Duodenal mucosa (tissue), 2 donors: Measurements from ENCODE around the gene FAM72C.
A peak's percentile ranks its signal among the peaks of the same experiment; 100 is the strongest.
"Not testable (repeated sequence)": the region's sequence is repeated elsewhere in the genome, so short reads cannot be mapped to it uniquely, and the experiment has no call there.

Experiments
- H3K27ac ChIP-seq: one replicate; pipeline ENCODE4 v1.7.0; 2013; ENCODE audit warnings: low read depth, low read length
- H3K27me3 ChIP-seq, 2 donors: one replicate each; pipeline ENCODE4 v1.7.0; 2013; ENCODE audit warnings: low read length in 2 of 2, control low read depth in 1 of 2; ENCODE audit not compliant: insufficient read depth in 2 of 2, control insufficient read depth in 1 of 2
- H3K36me3 ChIP-seq, 2 donors: one replicate each; pipeline ENCODE4 v1.7.0; 2013; ENCODE audit warnings: low read length in 2 of 2, control low read depth in 1 of 2; ENCODE audit not compliant: insufficient read depth in 2 of 2, control insufficient read depth in 1 of 2
- H3K4me1 ChIP-seq, 2 donors: one replicate each; pipeline ENCODE4 v1.7.0; 2013; ENCODE audit warnings: low read length in 2 of 2, control low read depth in 1 of 2; ENCODE audit not compliant: insufficient read depth in 2 of 2, control insufficient read depth in 1 of 2
- H3K4me3 ChIP-seq, 2 donors: one replicate each; pipeline ENCODE4 v1.7.0; 2013; ENCODE audit warnings: low read length in 2 of 2, low read depth in 1 of 2
- H3K9ac ChIP-seq, 2 donors: one replicate each; pipeline ENCODE4 v1.7.0; 2013; ENCODE audit warnings: low read length in 2 of 2, low read depth in 1 of 2
- H3K9me3 ChIP-seq, 2 donors: one replicate each; pipeline ENCODE4 v1.7.0; 2013; ENCODE audit warnings: low read length in 2 of 2, control low read depth in 1 of 2; ENCODE audit not compliant: control insufficient read depth in 1 of 2

The FAM72C gene

GRCh38 chr1:143984721-143985473 lies 13.1 kb upstream of the FAM72C start:
- not testable (repeated sequence) for H3K27ac ChIP-seq, H3K27me3 ChIP-seq, H3K4me3 ChIP-seq, H3K9ac ChIP-seq, H3K9me3 ChIP-seq, H3K4me1 ChIP-seq, H3K36me3 ChIP-seq

- H3K27ac ChIP-seq, H3K9ac ChIP-seq, H3K27me3 ChIP-seq, H3K36me3 ChIP-seq, H3K9me3 ChIP-seq, H3K4me1 ChIP-seq: not testable (repeated sequence)
- H3K4me3 ChIP-seq: peak overlapping the region in 1 of 2 donors; percentile 15
These were observed 2.6 kb upstream of the FAM72C start for GRCh38 chr1:143974416-143974815.

- H3K4me3 ChIP-seq: peak overlapping the region in 1 of 2 donors; percentile 15
- H3K9me3 ChIP-seq, H3K9ac ChIP-seq, H3K36me3 ChIP-seq, H3K4me1 ChIP-seq, H3K27me3 ChIP-seq, H3K27ac ChIP-seq: not testable (repeated sequence)
These were observed 2.2 kb upstream of the FAM72C start for GRCh38 chr1:143973876-143974414.

GRCh38 chr1:143972753-143973326 lies 1.1 kb upstream of the FAM72C start:
- H3K27me3 ChIP-seq, H3K27ac ChIP-seq, H3K4me3 ChIP-seq, H3K9ac ChIP-seq, H3K36me3 ChIP-seq, H3K9me3 ChIP-seq, H3K4me1 ChIP-seq: not testable (repeated sequence)

DNA sequence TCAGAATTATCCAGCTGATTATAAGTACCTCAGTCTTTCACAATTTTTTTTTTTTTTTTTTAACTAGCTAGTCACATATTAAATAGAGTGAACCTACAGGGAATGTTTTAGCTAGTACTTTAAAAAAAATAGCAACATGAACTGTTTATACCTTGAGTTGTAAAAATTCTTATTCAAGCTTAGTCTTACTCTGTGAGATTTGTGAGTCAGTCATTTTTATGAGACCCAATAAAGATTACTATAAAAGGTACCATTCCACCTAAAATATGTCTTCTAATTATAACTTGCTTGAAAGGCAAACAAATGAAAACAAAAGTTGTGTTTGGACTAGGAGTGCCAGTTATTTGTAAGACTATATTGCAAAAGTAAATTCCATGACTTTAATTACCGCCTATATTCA lies 5.9 kb downstream of the FAM72C start:
- H3K27ac ChIP-seq, H3K36me3 ChIP-seq, H3K27me3 ChIP-seq, H3K9ac ChIP-seq, H3K9me3 ChIP-seq, H3K4me1 ChIP-seq, H3K4me3 ChIP-seq: not testable (repeated sequence)

DNA sequence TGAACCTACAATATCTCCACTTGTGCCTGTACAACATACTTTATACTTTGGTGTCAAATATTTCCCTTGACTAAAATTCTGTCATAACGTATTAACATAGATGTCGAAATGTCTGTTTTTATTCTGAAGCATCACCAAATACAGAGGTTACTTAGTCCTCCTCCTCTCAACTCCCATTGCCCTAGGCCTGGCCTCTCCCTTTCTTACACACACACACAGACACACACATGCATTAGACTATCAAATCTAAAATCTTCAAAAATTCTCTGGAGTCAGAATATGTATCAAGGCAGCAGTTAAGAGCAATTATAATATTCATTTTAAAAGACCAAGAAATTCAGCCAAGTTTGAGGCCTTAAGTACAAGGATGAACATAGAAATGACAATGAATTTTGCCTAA lies 7.5 kb downstream of the FAM72C start:
- not testable (repeated sequence) for H3K27me3 ChIP-seq, H3K4me3 ChIP-seq, H3K9me3 ChIP-seq, H3K4me1 ChIP-seq, H3K9ac ChIP-seq, H3K36me3 ChIP-seq, H3K27ac ChIP-seq

DNA sequence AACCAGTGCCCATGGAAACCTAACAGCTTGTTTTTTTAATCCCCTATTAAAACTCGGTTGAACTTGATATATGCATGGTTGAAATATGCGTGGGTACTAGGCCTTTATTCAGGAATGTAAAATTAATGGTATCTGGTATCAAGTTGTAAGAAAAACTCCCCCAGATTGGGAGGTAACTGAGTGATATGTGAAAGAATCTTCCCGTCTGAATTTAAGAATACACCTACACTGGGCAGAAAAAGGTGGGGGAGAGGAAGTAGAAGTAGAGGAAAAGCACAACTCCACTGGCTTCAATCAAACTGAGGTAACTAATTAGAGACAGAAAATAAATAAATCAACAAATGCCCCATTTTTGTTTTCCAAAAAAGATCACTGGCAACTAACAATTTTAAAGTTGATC lies 15.9 kb downstream of the FAM72C start:
- not testable (repeated sequence) for H3K4me1 ChIP-seq, H3K27me3 ChIP-seq, H3K9ac ChIP-seq, H3K4me3 ChIP-seq, H3K36me3 ChIP-seq, H3K27ac ChIP-seq, H3K9me3 ChIP-seq

DNA sequence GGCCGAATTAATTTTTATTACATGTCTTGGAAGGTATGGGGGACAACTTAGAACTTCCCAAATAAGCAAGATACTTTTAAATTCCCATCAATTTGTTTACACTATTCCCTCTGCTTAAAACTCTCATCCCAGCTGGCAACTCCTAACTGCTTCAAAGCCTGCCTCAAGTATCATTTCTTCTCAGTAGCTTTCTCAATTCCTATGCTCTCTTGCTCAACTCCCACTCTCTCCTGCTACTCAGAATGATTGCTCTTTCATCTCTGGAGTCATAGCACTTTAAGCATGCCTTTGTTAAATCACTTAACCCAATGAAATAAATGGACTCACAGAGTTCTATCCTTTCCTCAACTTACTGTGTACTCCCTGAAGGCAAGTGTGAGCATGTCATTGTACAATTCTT lies 18.9 kb downstream of the FAM72C start:
- H3K9me3 ChIP-seq, H3K9ac ChIP-seq, H3K36me3 ChIP-seq, H3K4me1 ChIP-seq, H3K4me3 ChIP-seq, H3K27ac ChIP-seq, H3K27me3 ChIP-seq: not testable (repeated sequence)

GRCh38 chr1:143951485-143952391 lies 20.0 kb downstream of the FAM72C start:
- not testable (repeated sequence) for H3K27me3 ChIP-seq, H3K9me3 ChIP-seq, H3K9ac ChIP-seq, H3K36me3 ChIP-seq, H3K27ac ChIP-seq, H3K4me1 ChIP-seq, H3K4me3 ChIP-seq

- H3K9ac ChIP-seq, H3K4me1 ChIP-seq, H3K36me3 ChIP-seq, H3K9me3 ChIP-seq, H3K4me3 ChIP-seq, H3K27me3 ChIP-seq, H3K27ac ChIP-seq: not testable (repeated sequence)
These were observed 24.0 kb downstream of the FAM72C start for GRCh38 chr1:143947749-143948148.
